ENCODE measurements around the gene PES1. TPM values are rescaled to one million over a fixed set of nuclear protein-coding genes. Genes with fewer than 3 reads are reported as not detected.
"Not testable (repeated sequence)": the region's sequence is repeated elsewhere in the genome, so short reads cannot be mapped to it uniquely, and the experiment has no call there.

Gene PES1
- total and polyA plus RNA-seq, 7 experiments from 2014 or later: 34.6 to 84.2 (median 56.3) TPM

- H3K27ac ChIP-seq (ENCODE audit: low read depth, low read length); H3K4me3 ChIP-seq (ENCODE audit: low read length); H3K27me3 Mint-ChIP-seq; H3K9me3 Mint-ChIP-seq; H3K4me1 ChIP-seq (ENCODE audit: control insufficient read depth in 2 of 2, insufficient read depth in 2 of 2, low read length in 2 of 2); H3K27me3 ChIP-seq (ENCODE audit: control insufficient read depth in 2 of 2, insufficient read depth in 2 of 2, low read length in 2 of 2); H3K36me3 Mint-ChIP-seq; H3K9me3 ChIP-seq (ENCODE audit: control insufficient read depth in 2 of 3, low read length in 3 of 3); ATAC-seq; H3K4me3 Mint-ChIP-seq; H3K36me3 ChIP-seq (ENCODE audit: control insufficient read depth in 2 of 3, insufficient read depth in 3 of 3, low read length in 3 of 3); H3K4me1 Mint-ChIP-seq; DNase-seq; intact Hi-C loops (cut with micrococcal nuclease); H3K27ac Mint-ChIP-seq; POLR2A ChIA-PET: not testable (repeated sequence)
- CTCF ChIA-PET: interaction anchor here (0.6 to 1.0 kb wide), 3 partner anchors 13 to 222 kb away, joined by 3 to 6 read pairs (median 3); no protein-coding TSS in a partner anchor
Measured at GRCh38 chr22:30619909-30620308, 28.2 kb upstream of the PES1 start.

DNA sequence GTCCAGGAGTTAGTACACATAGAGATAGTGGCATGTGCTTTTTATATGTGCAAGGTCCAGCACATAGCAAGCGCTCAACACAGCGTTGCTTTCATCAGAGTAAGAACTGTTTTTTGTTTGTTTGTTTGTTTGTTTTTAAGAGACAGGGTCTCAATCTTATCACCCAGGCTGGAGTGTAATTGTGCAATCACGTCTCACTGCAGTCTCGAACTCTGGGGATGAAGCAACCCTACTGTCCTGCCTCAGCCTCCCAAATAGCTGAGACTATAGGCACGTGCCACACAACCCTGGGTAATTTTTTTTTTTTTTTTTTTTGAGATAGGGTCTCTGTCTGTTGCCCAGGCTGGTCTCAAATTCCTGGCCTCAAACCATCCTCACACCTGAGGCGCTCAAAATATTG lies 26.1 kb upstream of the PES1 start:
- no peak overlapping the region for H3K27ac Mint-ChIP-seq
- peaks cover 0 to 3% (median 0%) of the 10 kb centered on the region in 5 donors for H3K36me3 Mint-ChIP-seq
- H3K4me3 Mint-ChIP-seq: no peak overlapping the region
- Histone ChIP-seq H3K4me1 (ENCODE audit: control insufficient read depth in 2 of 2, insufficient read depth in 2 of 2, low read length in 2 of 2) (no peaks in the 10 kb centered on the region), H3K27me3 (ENCODE audit: control insufficient read depth in 2 of 2, insufficient read depth in 2 of 2, low read length in 2 of 2) (no peaks in the 10 kb centered on the region), H3K9me3 (ENCODE audit: control insufficient read depth in 2 of 3, low read length in 3 of 3) (no peaks in the 10 kb centered on the region), H3K27ac (ENCODE audit: low read depth, low read length) (no peak overlapping the region), H3K4me3 (ENCODE audit: low read length) (no peak overlapping the region), H3K36me3 (ENCODE audit: control insufficient read depth in 2 of 3, insufficient read depth in 3 of 3, low read length in 3 of 3) (no peaks in the 10 kb centered on the region)
- intact Hi-C loops (cut with micrococcal nuclease): no loop called here
- H3K9me3 Mint-ChIP-seq: no peaks in the 10 kb centered on the region
- no peak for DNase-seq
- POLR2A ChIA-PET: no interaction called here
- H3K27me3 Mint-ChIP-seq: no peaks in the 10 kb centered on the region
- peaks cover 0 to 2% (median 0%) of the 10 kb centered on the region in 7 donors for H3K4me1 Mint-ChIP-seq
- CTCF ChIA-PET: no interaction called here
- ATAC-seq: no peak

- ATAC-seq (peak; percentile 68), DNase-seq (no peak)
- no peaks in the 10 kb centered on the region for H3K9me3 Mint-ChIP-seq
- H3K4me1 ChIP-seq (ENCODE audit: control insufficient read depth in 2 of 2, insufficient read depth in 2 of 2, low read length in 2 of 2): no peaks in the 10 kb centered on the region
- ChIA-PET CTCF (no interaction called here), POLR2A (no interaction called here)
- no peak overlapping the region for H3K27ac Mint-ChIP-seq
- H3K27ac ChIP-seq (ENCODE audit: low read depth, low read length): no peak overlapping the region
- no peaks in the 10 kb centered on the region for H3K36me3 ChIP-seq (ENCODE audit: control insufficient read depth in 2 of 3, insufficient read depth in 3 of 3, low read length in 3 of 3)
- no peaks in the 10 kb centered on the region for H3K9me3 ChIP-seq (ENCODE audit: control insufficient read depth in 2 of 3, low read length in 3 of 3)
- no peak overlapping the region for H3K4me3 ChIP-seq (ENCODE audit: low read length)
- peaks cover 0 to 5% (median 0%) of the 10 kb centered on the region in 7 donors for H3K4me1 Mint-ChIP-seq
- intact Hi-C loops (cut with micrococcal nuclease): no loop called here
- H3K36me3 Mint-ChIP-seq: peaks cover 0 to 3% (median 0%) of the 10 kb centered on the region in 5 donors
- no peaks in the 10 kb centered on the region for H3K27me3 Mint-ChIP-seq
- H3K27me3 ChIP-seq (ENCODE audit: control insufficient read depth in 2 of 2, insufficient read depth in 2 of 2, low read length in 2 of 2): no peaks in the 10 kb centered on the region
- H3K4me3 Mint-ChIP-seq: no peak overlapping the region
Measured at GRCh38 chr22:30615543-30615954, 23.8 kb upstream of the PES1 start.

DNA sequence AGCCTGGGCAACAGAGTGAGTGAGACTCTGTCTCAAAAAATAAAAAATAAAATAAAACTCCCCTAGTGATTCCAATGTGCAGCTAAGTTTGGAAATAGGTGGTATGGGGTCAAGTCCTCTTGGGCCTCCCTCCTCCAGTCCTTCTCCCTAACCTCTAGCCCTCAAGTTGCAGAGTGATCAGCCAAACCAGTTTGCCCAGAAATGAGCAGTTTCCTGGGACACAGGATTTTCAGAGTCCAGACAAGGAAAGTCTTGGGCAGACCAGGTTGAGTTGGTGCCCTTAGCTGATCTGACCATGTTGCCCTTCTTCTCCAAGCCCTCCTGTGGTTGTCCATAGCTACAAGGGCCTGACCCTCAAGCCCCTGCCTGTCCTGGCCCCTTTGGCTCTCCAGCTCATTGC lies 23.2 kb upstream of the PES1 start:
- DNase-seq (no peak), ATAC-seq (no peak)
- H3K36me3 Mint-ChIP-seq: peaks cover 0 to 3% (median 0%) of the 10 kb centered on the region in 5 donors
- ChIA-PET CTCF (no interaction called here), POLR2A (no interaction called here)
- no peaks in the 10 kb centered on the region for H3K27me3 Mint-ChIP-seq
- H3K27ac ChIP-seq (ENCODE audit: low read depth, low read length): no peak overlapping the region
- no peaks in the 10 kb centered on the region for H3K4me1 ChIP-seq (ENCODE audit: control insufficient read depth in 2 of 2, insufficient read depth in 2 of 2, low read length in 2 of 2)
- no peak overlapping the region for H3K4me3 ChIP-seq (ENCODE audit: low read length)
- no peaks in the 10 kb centered on the region for H3K9me3 Mint-ChIP-seq
- no peaks in the 10 kb centered on the region for H3K36me3 ChIP-seq (ENCODE audit: control insufficient read depth in 2 of 3, insufficient read depth in 3 of 3, low read length in 3 of 3)
- no peak overlapping the region for H3K27ac Mint-ChIP-seq
- peaks cover 0 to 12% (median 0%) of the 10 kb centered on the region in 7 donors for H3K4me1 Mint-ChIP-seq
- H3K27me3 ChIP-seq (ENCODE audit: control insufficient read depth in 2 of 2, insufficient read depth in 2 of 2, low read length in 2 of 2): no peaks in the 10 kb centered on the region
- H3K4me3 Mint-ChIP-seq: no peak overlapping the region
- no peaks in the 10 kb centered on the region for H3K9me3 ChIP-seq (ENCODE audit: control insufficient read depth in 2 of 3, low read length in 3 of 3)
- intact Hi-C loops (cut with micrococcal nuclease): no loop called here

DNA sequence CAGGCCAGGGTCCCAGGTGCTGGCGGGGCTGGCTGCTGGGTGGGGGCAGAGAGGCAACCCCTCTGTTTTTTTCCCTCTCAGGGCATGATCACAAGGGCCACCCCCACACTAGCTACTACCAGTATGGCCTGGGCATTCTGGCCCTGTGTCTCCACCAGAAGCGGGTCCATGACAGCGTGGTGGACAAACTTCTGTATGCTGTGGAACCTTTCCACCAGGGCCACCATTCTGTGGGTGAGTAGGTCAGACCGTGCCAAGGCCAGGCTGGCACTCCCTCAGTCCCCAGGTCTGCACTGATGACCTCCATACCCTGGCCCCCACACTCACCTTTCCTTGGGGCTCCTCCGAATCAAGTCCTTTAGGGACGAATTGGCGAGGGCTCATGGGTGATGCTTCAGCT lies 22.6 kb upstream of the PES1 start:
- Histone ChIP-seq H3K4me3 (ENCODE audit: low read length) (no peak overlapping the region), H3K36me3 (ENCODE audit: control insufficient read depth in 2 of 3, insufficient read depth in 3 of 3, low read length in 3 of 3) (no peaks in the 10 kb centered on the region), H3K9me3 (ENCODE audit: control insufficient read depth in 2 of 3, low read length in 3 of 3) (no peaks in the 10 kb centered on the region), H3K27me3 (ENCODE audit: control insufficient read depth in 2 of 2, insufficient read depth in 2 of 2, low read length in 2 of 2) (no peaks in the 10 kb centered on the region), H3K4me1 (ENCODE audit: control insufficient read depth in 2 of 2, insufficient read depth in 2 of 2, low read length in 2 of 2) (no peaks in the 10 kb centered on the region), H3K27ac (ENCODE audit: low read depth, low read length) (no peak overlapping the region)
- Mint-ChIP-seq H3K36me3 (peaks cover 0 to 3% (median 0%) of the 10 kb centered on the region in 5 donors), H3K4me3 (no peak overlapping the region), H3K27me3 (no peaks in the 10 kb centered on the region), H3K27ac (no peak overlapping the region), H3K4me1 (peaks cover 0 to 18% (median 0%) of the 10 kb centered on the region in 7 donors), H3K9me3 (no peaks in the 10 kb centered on the region)
- DNase-seq (no peak), ATAC-seq (no peak)
- intact Hi-C loops (cut with micrococcal nuclease): no loop called here
- POLR2A ChIA-PET: no interaction called here
- CTCF ChIA-PET: no interaction called here

- peaks cover 0 to 32% (median under 1%) of the 10 kb centered on the region in 7 donors for H3K4me1 Mint-ChIP-seq
- POLR2A ChIA-PET: no interaction called here
- no peak overlapping the region for H3K4me3 ChIP-seq (ENCODE audit: low read length)
- H3K27me3 ChIP-seq (ENCODE audit: control insufficient read depth in 2 of 2, insufficient read depth in 2 of 2, low read length in 2 of 2): no peaks in the 10 kb centered on the region
- H3K4me1 ChIP-seq (ENCODE audit: control insufficient read depth in 2 of 2, insufficient read depth in 2 of 2, low read length in 2 of 2): no peaks in the 10 kb centered on the region
- H3K27me3 Mint-ChIP-seq: no peaks in the 10 kb centered on the region
- H3K9me3 ChIP-seq (ENCODE audit: control insufficient read depth in 2 of 3, low read length in 3 of 3): no peaks in the 10 kb centered on the region
- no peak for ATAC-seq
- intact Hi-C loops (cut with micrococcal nuclease): no loop called here
- H3K4me3 Mint-ChIP-seq: no peak overlapping the region
- H3K36me3 Mint-ChIP-seq: peaks cover 0 to 3% (median 0%) of the 10 kb centered on the region in 5 donors
- DNase-seq: no peak
- H3K27ac ChIP-seq (ENCODE audit: low read depth, low read length): no peak overlapping the region
- CTCF ChIA-PET: no interaction called here
- H3K9me3 Mint-ChIP-seq: no peaks in the 10 kb centered on the region
- no peaks in the 10 kb centered on the region for H3K36me3 ChIP-seq (ENCODE audit: control insufficient read depth in 2 of 3, insufficient read depth in 3 of 3, low read length in 3 of 3)
- H3K27ac Mint-ChIP-seq: no peak overlapping the region
Measured at GRCh38 chr22:30612789-30613188, 21.1 kb upstream of the PES1 start.

DNA sequence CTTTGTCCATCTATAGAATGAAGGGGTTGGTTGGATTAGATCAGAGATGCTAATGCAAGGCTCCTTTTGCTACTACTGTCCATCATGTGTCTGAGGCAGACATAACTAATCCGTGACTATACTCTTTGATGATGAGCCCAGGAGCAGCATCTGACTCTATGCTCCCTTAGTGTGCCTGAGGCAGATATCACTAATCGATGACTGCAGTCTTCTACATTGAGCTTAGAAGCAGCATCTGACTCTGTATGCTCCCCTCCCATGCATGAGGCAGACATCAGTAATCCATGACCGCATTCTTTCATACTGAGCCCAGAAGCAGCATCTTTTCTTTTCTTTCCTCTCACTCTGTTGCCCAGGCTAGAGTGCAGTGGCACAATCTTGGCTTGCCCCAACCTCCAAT lies 19.5 kb upstream of the PES1 start:
- no peak for DNase-seq
- POLR2A ChIA-PET: no interaction called here
- H3K27ac Mint-ChIP-seq: no peak overlapping the region

More for the DNA sequence above, 19.5 kb upstream of the PES1 start:
- Mint-ChIP-seq H3K4me3 (no peak overlapping the region), H3K27me3 (no peaks in the 10 kb centered on the region), H3K9me3 (no peaks in the 10 kb centered on the region), H3K4me1 (peaks cover 9 to 47% (median 14%) of the 10 kb centered on the region in 7 donors), H3K36me3 (no peaks in the 10 kb centered on the region)
- Histone ChIP-seq H3K27ac (ENCODE audit: low read depth, low read length) (no peak overlapping the region), H3K4me1 (ENCODE audit: control insufficient read depth in 2 of 2, insufficient read depth in 2 of 2, low read length in 2 of 2) (peaks cover 0 to 6% of the 10 kb centered on the region in 2 donors), H3K27me3 (ENCODE audit: control insufficient read depth in 2 of 2, insufficient read depth in 2 of 2, low read length in 2 of 2) (no peaks in the 10 kb centered on the region), H3K9me3 (ENCODE audit: control insufficient read depth in 2 of 3, low read length in 3 of 3) (no peaks in the 10 kb centered on the region), H3K36me3 (ENCODE audit: control insufficient read depth in 2 of 3, insufficient read depth in 3 of 3, low read length in 3 of 3) (no peaks in the 10 kb centered on the region), H3K4me3 (ENCODE audit: low read length) (no peak overlapping the region)
- intact Hi-C loops (cut with micrococcal nuclease): no loop called here
- CTCF ChIA-PET: no interaction called here
- no peak for ATAC-seq

Measured in naive thymus-derived CD4-positive, alpha-beta T cell (primary cell).